Fibroblast of skin of right biceps (primary cell): ENCODE data around the gene THSD7A.
A peak's percentile ranks its signal among the peaks of the same experiment; 100 is the strongest.
"Not testable (repeated sequence)": the region's sequence is repeated elsewhere in the genome, so short reads cannot be mapped to it uniquely, and the experiment has no call there.

Source experiments
- DNase-seq: peaks from one replicate; pipeline ENCODE4 v3.0.0-alpha.2; 2013

The THSD7A gene

GRCh38 chr7:11447106-11447505, 384.9 kb downstream of the THSD7A start:
- DNase-seq, result no peak

DNA sequence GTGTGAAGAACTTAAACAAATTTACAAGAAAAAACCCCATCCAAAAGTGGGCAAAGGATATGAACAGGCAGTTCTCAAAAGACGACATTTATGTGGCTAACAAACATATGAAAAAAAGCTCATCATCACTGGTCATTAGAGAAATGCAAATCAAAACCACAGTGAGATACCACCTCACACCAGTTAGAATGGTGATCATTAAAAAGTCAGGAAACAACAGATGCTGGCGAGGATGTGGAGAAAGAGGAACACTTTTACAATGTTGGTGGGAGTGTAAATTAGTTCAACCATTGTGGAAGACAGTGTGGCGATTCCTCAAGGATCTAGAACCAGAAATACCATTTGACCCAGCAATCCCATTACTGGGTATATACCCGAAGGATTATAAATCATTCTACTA, 388.1 kb downstream of the THSD7A start:
- DNase-seq, result not testable (repeated sequence)

DNA sequence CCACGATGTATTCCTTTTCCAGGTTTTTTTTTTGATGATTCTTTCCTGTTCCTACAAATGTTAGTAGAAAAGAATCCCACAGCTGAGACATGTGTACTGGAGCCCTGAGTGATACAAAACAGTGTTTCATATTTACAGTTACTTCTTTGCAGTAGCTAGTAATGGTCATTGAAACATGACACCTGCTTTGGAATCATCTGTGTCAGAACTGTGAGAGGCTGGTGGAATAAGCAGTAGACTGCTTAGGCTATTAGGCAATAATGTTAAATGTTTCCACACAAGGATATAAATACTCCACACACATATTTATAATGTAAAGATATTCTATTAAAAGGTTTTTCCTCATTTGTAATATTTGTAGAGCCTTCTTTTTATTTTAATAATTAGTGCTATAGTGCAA, 394.0 kb downstream of the THSD7A start:
- DNase-seq, result peak; percentile 14

GRCh38 chr7:11436773-11437524, 395.0 kb downstream of the THSD7A start:
- no peak for DNase-seq

- DNase-seq, result peak; percentile 35
Measured at GRCh38 chr7:11436316-11436715, 395.7 kb downstream of the THSD7A start.

DNA sequence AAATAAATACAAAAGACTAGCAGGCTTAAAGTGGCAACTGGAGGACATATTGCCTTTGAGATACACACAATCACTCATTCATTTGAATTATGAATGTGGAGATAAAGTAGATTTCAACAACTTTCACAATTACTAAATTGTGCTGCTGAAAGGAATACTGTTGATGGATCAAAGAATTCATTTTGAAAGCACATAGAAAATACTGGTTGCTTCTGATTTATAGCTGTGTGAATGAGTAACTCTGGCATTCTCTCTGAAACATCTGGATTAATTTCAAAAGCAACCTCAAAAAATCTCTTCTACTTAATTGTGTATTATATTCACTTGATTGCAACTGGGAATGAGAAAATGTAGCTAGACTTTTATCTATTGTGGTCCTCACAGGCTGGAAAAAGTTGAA, 397.6 kb downstream of the THSD7A start:
- DNase-seq, result peak; percentile 25

GRCh38 chr7:11430841-11431240, 401.2 kb downstream of the THSD7A start:
- DNase-seq, result no peak

DNA sequence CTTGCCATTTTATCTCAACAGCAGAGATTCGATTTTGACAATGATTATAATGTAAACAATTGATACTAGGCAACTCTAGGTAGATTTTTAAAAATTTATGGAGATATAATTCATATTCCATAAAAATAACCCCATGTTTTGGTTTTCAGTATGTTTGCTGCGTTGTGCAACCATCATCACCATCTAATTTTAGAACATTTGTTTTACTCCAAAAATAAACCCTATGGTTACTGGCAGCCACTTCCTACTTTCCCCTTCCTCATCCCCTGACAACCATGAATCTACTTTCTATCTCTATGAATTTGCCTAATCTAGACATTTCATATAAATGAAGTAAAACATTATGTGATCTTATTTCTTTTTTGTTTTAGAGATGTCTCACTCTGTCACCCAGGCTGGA, 401.9 kb downstream of the THSD7A start:
- no peak for DNase-seq

- no peak for DNase-seq
Measured at GRCh38 chr7:11428877-11429581, 403.0 kb downstream of the THSD7A start.

GRCh38 chr7:11427686-11428273, 404.2 kb downstream of the THSD7A start:
- DNase-seq, result peak; percentile 61

DNA sequence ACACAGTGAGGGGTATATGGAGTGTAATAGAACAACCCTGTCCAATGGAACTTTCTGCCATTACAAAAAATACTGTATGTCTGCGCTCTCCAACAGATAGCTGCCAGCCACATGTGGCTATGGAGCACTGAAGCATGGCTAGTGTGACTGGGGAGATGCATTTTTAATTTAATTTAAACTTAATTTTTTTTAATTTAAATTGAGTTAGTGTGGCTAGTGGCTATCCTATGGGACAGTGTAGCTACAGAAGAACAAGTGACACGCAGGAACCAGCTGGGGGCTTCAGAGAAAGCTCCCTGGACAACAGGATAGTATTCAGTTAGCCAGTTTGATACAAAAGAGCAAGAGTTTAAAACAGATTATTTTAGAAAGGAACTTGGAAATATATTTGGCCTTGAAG, 408.0 kb downstream of the THSD7A start:
- no peak for DNase-seq

DNA sequence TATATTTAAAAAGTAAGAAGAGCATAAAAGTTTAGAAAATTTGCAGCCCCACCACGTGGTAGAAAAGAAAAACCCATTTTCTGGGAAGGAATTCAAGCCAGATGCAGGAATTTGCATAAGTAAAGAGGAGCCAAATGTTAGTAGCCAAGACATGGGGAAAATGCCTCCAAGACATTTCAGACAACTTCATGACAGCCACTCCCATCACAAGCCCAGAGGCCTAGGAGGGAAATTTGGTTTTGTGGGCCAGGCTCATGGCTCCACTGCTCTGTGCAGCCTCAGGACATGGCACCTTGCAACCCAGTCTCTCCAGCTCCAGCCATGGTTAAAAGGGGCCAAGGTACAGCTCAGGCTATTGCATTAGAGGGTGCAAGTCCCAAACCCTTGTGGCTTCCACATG, 411.9 kb downstream of the THSD7A start:
- no peak for DNase-seq

DNA sequence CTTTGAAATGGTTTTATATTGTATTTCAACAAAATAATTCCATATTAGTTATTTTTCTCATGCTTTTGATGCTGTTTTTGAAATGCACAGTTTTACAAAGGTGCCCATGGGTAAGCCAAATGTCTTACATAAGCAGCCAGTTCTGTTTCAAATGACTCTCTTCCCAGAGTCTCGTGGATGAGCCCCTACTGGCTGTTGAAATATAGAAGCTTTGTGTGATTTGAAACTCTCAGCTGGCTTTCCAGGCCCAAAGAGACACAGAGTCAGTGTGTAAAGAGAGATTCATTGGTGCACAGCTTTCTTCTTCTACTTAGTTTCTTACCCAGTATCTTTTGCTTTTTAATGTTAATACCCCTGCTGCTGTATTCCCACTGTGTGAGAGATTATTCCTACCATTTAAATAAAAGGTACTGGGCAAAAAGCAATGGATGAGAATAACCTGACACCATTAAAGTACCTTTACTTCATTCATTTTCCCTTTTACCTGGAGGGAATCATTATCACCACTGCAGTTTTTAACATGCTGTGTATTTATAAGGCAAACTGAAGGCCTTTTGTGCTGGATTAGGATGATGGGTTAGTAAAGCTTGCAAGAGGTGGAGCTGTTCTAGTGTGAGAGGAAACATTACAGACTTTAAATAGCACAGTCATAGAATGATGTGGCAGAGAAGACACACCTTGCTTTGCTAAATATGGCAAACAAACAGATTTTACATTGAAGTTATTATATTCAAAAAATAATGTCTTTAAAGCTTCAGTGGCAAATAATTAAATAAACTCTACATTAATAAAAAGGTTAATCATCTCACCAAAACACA, 415.1 kb downstream of the THSD7A start:
- no peak for DNase-seq

DNA sequence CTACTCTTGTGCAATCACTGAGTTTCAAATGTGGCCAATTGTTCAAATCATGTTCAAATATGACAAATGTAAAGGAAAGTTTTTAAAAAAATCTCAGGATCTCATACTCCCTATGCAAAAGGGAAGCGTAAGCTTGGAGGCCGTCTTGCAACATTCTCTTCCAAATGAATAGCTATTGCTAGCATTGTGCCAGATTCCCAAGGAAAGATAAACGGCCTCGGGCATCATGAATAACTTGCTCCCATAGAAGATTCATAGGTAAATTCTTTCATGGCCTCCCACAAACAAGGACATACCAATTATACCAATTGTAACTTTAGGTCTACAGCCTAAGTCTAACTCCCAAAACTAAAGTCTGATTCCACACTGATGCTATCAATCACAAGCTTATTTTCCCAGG, 416.9 kb downstream of the THSD7A start:
- no peak for DNase-seq

DNA sequence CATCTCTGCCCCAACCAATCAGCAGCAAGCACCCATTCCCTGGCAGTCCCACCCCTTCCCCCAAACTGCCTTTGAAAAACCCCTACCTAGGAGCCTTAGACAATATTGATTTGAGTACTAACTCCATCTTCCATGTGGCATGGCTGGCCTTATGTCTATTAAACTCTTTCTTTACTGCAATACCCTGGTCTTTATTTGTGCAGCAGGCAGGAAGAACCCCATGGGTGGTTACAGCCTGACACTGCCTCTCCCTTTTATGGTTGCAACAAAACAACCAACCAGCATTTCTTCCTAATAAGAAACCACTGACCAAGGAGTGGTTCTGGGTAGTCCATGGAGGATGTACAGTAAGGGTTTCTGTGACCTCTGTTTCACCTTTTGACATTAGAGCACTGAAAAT, 418.1 kb downstream of the THSD7A start:
- no peak for DNase-seq

DNA sequence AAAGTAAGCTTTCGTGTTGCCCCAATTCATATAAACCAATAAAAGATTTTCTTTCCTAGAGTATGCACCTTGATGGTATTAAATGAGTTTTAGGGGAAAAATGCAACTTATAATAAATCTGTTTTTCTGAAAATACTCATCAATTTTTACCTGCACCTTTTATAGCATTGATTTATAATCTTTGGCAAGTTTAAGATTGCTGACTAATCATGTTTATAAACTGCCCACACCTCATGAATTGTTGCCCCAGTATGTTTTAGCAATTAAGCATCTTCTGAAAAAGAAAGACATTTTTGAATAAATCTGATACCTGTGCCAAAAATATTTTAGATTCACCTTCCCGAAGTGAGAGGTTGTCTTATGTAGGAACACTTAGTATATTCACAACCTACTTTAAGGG, 420.0 kb downstream of the THSD7A start:
- no peak for DNase-seq

DNA sequence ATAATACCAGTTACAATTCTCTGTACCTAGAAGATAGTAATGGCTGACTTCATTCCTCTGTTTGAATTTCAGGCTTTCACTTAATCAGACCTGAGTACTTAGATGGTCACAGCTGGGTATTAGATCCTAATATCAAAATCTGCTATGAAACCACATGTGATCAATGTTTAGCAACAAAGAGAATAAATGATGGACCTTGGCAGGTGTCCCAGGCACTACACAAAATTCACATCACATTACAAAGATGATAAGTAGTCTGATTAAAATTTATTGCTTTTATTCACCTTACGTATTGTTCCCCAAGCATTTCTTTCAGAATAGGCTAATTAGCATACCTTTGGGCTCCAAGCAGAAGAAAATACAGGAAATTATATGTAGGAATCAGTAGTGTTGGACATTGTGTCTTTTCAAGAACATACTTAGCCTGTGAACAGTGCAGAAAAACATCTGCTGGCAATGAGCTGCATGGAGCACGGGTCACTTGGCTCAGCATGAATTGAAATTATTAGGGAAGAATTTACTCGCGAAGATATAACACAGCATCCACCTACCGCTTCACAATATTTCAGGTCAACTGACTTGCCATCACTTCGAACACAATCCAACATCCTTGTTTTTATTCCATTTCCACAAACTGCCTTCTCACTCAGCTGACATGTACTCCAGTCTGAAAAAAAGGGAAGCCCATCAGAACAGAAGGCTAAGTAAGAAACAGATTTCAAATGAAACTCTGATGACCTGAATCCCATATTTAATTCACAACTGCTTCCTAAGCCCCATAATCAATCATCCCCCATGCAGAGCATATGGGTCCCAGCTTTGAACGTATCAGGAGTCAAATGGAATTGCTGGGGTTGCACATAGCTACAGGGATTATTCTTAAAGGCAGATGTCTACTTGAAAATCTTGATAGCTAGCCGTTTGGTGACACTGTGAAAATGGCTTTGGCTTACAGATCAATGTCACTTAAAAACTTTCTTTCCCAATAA, 421.0 kb downstream of the THSD7A start:
- no peak for DNase-seq

DNA sequence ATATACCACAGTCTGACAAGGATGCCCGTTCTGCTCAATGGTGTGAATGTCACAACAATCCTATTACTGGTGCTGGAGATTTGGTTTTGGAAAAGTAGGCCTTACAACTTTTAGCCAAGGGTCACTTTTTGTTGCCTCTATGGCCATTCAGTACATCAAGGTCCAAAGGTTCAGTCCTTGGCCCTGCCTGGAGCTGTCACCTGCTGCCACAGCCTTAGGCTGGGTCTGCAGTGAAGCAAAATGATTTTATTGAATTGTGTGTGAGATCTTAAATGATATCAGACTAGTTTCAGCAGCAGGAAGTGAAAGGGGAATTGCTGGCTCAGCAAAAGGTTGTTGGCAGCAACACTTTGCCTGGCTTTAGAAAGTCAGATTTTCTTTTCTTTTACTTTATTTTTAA, 427.6 kb downstream of the THSD7A start:
- DNase-seq, result no peak

GRCh38 chr7:11403781-11404180, 428.2 kb downstream of the THSD7A start:
- DNase-seq, result no peak

DNA sequence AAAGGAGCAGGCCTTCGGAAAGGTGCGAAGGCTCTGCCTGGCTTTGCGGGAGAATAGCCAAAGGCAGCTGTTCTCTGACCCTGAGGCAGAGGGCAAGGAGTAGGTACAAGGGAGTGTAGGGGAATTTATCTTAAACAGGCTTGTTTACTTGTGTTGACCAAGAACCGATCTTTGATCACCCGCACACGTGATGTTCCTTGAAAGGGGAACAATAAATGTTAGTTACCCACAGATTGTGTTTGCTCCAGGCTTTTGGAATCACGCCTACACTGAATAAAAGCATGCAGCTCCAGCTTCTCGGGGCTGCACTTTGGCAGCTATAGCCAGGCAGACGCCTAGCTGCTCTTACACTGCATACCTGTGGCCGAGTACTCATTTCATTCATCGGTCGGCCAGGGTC, 437.6 kb downstream of the THSD7A start:
- DNase-seq, result no peak

DNA sequence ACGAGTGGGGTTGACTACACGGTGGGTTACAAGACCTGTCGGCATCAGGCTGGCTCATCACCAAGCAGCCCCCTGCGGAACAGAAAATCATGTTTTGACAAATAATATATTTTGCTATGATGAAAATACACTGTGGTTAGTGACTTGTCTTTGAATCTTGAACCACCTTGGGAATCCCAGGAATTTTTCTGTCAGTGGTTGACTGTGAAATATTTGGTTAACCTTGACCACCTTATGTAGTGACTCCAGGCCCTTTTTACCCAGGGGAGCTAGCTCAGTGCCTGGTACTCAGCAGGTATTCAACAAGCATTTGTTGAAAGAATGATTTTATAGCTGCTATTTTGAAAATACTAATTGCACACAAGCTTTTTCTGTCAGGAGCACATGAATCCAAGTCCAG, 452.4 kb downstream of the THSD7A start:
- no peak for DNase-seq

DNA sequence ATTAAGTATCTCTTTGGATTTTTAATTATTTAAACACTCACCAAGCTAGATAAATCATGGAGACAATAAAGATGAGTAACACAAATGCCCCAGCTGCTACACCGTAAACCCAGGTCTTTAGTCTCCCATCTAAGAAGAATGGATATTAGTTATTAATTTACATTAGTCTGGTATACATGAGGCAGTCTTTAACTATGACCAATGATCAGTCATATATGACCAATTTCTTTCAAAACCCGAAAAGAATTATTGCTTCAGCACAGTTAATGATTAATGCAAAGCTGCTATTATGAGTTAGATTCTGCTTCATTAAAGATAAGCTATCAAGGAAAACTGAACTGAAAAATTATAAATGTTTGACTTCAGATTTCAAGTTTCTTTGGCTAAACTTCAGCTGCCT, 455.5 kb downstream of the THSD7A start:
- DNase-seq, result no peak
